ENCODE results near the gene CRYBG1. TPM values are rescaled to one million over a fixed set of nuclear protein-coding genes. Genes with fewer than 3 reads are reported as not detected.

CRYBG1 gene
- total RNA-seq, 1 experiment from 2014 or later, result 19.9 TPM

DNA sequence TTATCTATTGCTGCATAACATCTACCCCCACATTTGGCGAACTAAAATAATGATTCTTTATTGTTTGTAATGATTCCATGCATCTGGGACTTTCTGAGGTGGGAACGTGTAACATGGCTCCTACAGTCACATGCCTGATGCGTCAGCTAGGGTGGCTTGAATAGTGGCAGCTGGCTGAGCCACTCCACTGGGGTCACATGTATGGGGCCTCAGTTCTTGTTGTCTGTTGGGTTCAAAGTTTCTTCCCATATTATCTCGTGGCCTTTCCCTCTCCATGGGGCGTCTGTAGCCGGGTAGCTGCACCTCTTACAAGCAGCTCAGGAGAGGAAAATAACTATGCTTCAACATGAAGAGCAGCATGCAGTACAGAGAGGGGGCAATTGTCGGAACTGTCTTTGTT lies 69.9 kb downstream of the CRYBG1 start:
- no TSS peak for BruUV-seq (replicated peaks)
- ATAC-seq, result no peak

DNA sequence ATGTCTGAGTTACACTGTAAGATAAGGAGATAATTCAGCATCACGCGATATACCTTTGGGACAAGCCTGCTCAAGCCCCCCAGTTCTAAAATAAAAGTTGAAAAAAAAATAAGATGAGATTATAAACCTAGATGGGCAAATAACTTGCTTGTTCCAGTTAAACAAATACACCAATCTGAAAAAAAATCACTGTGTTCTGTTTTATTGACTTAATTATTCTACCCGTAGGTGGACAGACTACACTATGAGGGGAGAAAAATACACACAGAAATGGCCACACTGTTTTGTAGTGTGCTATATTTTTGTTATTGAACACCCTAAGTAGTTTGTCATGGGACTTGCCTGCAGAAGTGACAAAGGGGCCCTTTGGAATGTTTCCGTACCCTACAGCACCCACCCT lies 70.9 kb downstream of the CRYBG1 start:
- no peak overlapping the region for H2AFZ ChIP-seq (ENCODE audit: low read length)
- H4K20me1 ChIP-seq (ENCODE audit: low read length), result no peaks in the 10 kb centered on the region
- no peaks in the 10 kb centered on the region for H3F3A ChIP-seq (ENCODE audit: low read length, unreplicated experiment)
- no peaks in the 10 kb centered on the region for H3K9me3 ChIP-seq (ENCODE audit: low read length)
- no peak overlapping the region for H3K4me3 ChIP-seq (ENCODE audit: low read length)
- DNase-seq (no peak), ATAC-seq (no peak)
- intact Hi-C loops (cut with micrococcal nuclease), result no loop called here
- no peaks in the 10 kb centered on the region for H3K36me3 ChIP-seq (ENCODE audit: low read depth, low read length)
- TF ChIP-seq, protein P1, sequence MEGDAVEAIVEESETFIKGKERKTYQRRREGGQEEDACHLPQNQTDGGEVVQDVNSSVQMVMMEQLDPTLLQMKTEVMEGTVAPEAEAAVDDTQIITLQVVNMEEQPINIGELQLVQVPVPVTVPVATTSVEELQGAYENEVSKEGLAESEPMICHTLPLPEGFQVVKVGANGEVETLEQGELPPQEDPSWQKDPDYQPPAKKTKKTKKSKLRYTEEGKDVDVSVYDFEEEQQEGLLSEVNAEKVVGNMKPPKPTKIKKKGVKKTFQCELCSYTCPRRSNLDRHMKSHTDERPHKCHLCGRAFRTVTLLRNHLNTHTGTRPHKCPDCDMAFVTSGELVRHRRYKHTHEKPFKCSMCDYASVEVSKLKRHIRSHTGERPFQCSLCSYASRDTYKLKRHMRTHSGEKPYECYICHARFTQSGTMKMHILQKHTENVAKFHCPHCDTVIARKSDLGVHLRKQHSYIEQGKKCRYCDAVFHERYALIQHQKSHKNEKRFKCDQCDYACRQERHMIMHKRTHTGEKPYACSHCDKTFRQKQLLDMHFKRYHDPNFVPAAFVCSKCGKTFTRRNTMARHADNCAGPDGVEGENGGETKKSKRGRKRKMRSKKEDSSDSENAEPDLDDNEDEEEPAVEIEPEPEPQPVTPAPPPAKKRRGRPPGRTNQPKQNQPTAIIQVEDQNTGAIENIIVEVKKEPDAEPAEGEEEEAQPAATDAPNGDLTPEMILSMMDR (conservative IDR thresholded peaks at IDR 0.05; ENCODE audit: low read depth, low read length), result no peak
- TF ChIP-seq EZH2 (IDR thresholded peaks at IDR 0.05; ENCODE audit: low read length, unreplicated experiment) (no peak), EZH2phosphoT487 (IDR thresholded peaks at IDR 0.05; ENCODE audit: borderline replicate concordance, low read length) (no peak)
- H3K4me2 ChIP-seq (ENCODE audit: low read length), result no peak overlapping the region
- no peaks in the 10 kb centered on the region for H3K9me2 ChIP-seq (replicated peaks; ENCODE audit: low read length)
- no TSS peak for BruUV-seq (replicated peaks)
- no peaks in the 10 kb centered on the region for H3K27me3 ChIP-seq (ENCODE audit: low read length)
- POLR2A ChIA-PET (ENCODE audit: unreplicated experiment), result no interaction called here
- CTCF ChIA-PET, result no interaction called here
- H3K9ac ChIP-seq (ENCODE audit: low read length), result no peak overlapping the region
- H3K27ac ChIP-seq (ENCODE audit: low read length), result no peak overlapping the region
- 0 out of 2 replicates have a peak, but pooled peaks cover 8% of the 10 kb centered on the region for H3K4me1 ChIP-seq (ENCODE audit: insufficient read depth, low read length)
- H3K79me2 ChIP-seq (ENCODE audit: low read length), result no peaks in the 10 kb centered on the region

More for the DNA sequence above, 69.9 kb downstream of the CRYBG1 start:
- no peaks in the 10 kb centered on the region for H3K79me2 ChIP-seq (ENCODE audit: low read length)
- ChIA-PET POLR2A (ENCODE audit: unreplicated experiment) (no interaction called here), CTCF (no interaction called here)
- no peaks in the 10 kb centered on the region for H3K9me2 ChIP-seq (replicated peaks; ENCODE audit: low read length)
- no peaks in the 10 kb centered on the region for H3K36me3 ChIP-seq (ENCODE audit: low read depth, low read length)
- no peaks in the 10 kb centered on the region for H3K27me3 ChIP-seq (ENCODE audit: low read length)
- H3K4me2 ChIP-seq (ENCODE audit: low read length), result no peak overlapping the region
- no peak overlapping the region for H2AFZ ChIP-seq (ENCODE audit: low read length)
- H3K4me3 ChIP-seq (ENCODE audit: low read length), result no peak overlapping the region
- H3K4me1 ChIP-seq (ENCODE audit: insufficient read depth, low read length), result 0 out of 2 replicates have a peak, but pooled peaks cover 8% of the 10 kb centered on the region
- H3K9ac ChIP-seq (ENCODE audit: low read length), result no peak overlapping the region
- no peaks in the 10 kb centered on the region for H4K20me1 ChIP-seq (ENCODE audit: low read length)
- no peaks in the 10 kb centered on the region for H3K9me3 ChIP-seq (ENCODE audit: low read length)
- TF ChIP-seq, protein P1 (conservative IDR thresholded peaks at IDR 0.05; ENCODE audit: low read depth, low read length), result no peak
- TF ChIP-seq EZH2 (IDR thresholded peaks at IDR 0.05; ENCODE audit: low read length, unreplicated experiment), result no peak
- TF ChIP-seq EZH2phosphoT487 (IDR thresholded peaks at IDR 0.05; ENCODE audit: borderline replicate concordance, low read length), result no peak
- no peak for DNase-seq
- no peak overlapping the region for H3K27ac ChIP-seq (ENCODE audit: low read length)
- intact Hi-C loops (cut with micrococcal nuclease), result no loop called here
- no peaks in the 10 kb centered on the region for H3F3A ChIP-seq (ENCODE audit: low read length, unreplicated experiment)

DNA sequence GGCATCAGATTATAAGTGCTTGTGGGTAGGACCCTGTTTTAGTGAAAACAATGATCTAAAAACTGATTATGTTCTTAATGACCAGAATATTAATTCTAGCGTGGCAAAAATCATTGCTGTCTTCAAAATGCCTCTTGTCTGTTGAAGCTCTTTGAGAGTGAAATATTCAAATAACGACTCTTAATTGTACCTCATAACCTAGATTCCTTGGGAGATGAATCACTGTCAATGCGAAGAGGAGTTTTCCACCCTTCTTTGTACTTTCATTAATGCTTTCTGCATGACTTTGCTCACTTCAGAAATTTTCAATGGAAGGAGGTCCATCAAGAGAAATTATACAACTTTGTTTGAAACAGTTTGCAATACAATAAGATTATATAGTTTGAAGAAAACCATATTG lies 71.5 kb downstream of the CRYBG1 start:
- Histone ChIP-seq H3K9me2 (replicated peaks; ENCODE audit: low read length) (no peaks in the 10 kb centered on the region), H3K4me1 (ENCODE audit: insufficient read depth, low read length) (0 out of 2 replicates have a peak, but pooled peaks cover 8% of the 10 kb centered on the region), H3K27ac (ENCODE audit: low read length) (no peak overlapping the region), H3K9me3 (ENCODE audit: low read length) (no peaks in the 10 kb centered on the region), H3K9ac (ENCODE audit: low read length) (no peak overlapping the region), H4K20me1 (ENCODE audit: low read length) (no peaks in the 10 kb centered on the region), H3K4me3 (ENCODE audit: low read length) (no peak overlapping the region), H3K4me2 (ENCODE audit: low read length) (no peak overlapping the region), H3F3A (ENCODE audit: low read length, unreplicated experiment) (no peaks in the 10 kb centered on the region), H3K27me3 (ENCODE audit: low read length) (no peaks in the 10 kb centered on the region), H3K36me3 (ENCODE audit: low read depth, low read length) (no peaks in the 10 kb centered on the region), H3K79me2 (ENCODE audit: low read length) (no peaks in the 10 kb centered on the region), H2AFZ (ENCODE audit: low read length) (no peak overlapping the region)
- TF ChIP-seq EZH2 (IDR thresholded peaks at IDR 0.05; ENCODE audit: low read length, unreplicated experiment) (no peak), EZH2phosphoT487 (IDR thresholded peaks at IDR 0.05; ENCODE audit: borderline replicate concordance, low read length) (no peak)
- TF ChIP-seq, protein P1 (conservative IDR thresholded peaks at IDR 0.05; ENCODE audit: low read depth, low read length), result no peak
- ATAC-seq (no peak), DNase-seq (peak; percentile 10)
- no TSS peak for BruUV-seq (replicated peaks)
- intact Hi-C loops (cut with micrococcal nuclease), result no loop called here
- POLR2A ChIA-PET (ENCODE audit: unreplicated experiment), result no interaction called here
- CTCF ChIA-PET, result no interaction called here

Measured in PC-3 (cell line).